Dendritic cell treated with granulocyte-macrophage colony-stimulating factor and Interleukin-4, amounts not matched to agents 40 ng/mL and 50 ng/mL, for 4 days (primary cell): Measurements from ENCODE around the gene CLSTN1.

Experiments
- H3K27ac Mint-ChIP-seq: one replicate; pipeline ENCODE4 v1.8.0; 2022; ENCODE audit warnings: mild to moderate bottlenecking, mixed read lengths
- H3K27me3 Mint-ChIP-seq: one replicate; pipeline ENCODE4 v1.8.0; 2022; ENCODE audit warnings: mild to moderate bottlenecking, mixed read lengths
- H3K36me3 Mint-ChIP-seq: one replicate; pipeline ENCODE4 v1.8.0; 2022; ENCODE audit warnings: low read depth, mixed read lengths
- H3K4me1 Mint-ChIP-seq: one replicate; pipeline ENCODE4 v1.8.0; 2022; ENCODE audit warnings: low read depth, mixed read lengths
- H3K4me3 Mint-ChIP-seq: one replicate; pipeline ENCODE4 v1.8.0; 2022; ENCODE audit warnings: mild to moderate bottlenecking, moderate library complexity, mixed read lengths
- H3K9me3 Mint-ChIP-seq: one replicate; pipeline ENCODE4 v1.8.0; 2022; ENCODE audit warnings: mixed read lengths
- intact Hi-C: fragments of 100-400 bp; cut with micrococcal nuclease; formaldehyde crosslinking; loops from one replicate; pipeline ENCODE4 v1.15.0; 2022

Gene CLSTN1

DNA sequence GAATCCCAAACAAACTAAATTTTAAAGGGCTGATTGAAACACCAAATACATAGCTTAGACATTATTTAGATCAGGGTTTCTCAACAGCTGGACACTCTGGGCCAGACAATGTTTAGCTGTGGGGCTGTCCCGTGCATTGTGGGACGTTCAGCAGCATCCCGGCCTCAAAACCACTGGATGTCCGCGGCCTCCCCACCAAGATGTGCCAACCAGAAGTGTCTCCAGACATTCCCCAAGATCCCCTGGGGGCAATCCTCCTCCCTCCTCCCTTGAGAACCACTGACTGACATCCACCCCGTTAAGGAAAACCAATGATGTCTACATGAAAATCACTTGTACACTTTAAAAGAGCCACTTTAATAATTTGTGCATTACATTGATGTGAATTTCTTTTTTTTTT lies 38.4 kb downstream of the CLSTN1 start:
- no peaks in the 10 kb centered on the region for H3K27me3 Mint-ChIP-seq
- peaks cover 16% of the 10 kb centered on the region for H3K4me1 Mint-ChIP-seq
- H3K36me3 Mint-ChIP-seq: no peaks in the 10 kb centered on the region
- no peak overlapping the region for H3K27ac Mint-ChIP-seq
- H3K4me3 Mint-ChIP-seq: no peak overlapping the region
- intact Hi-C loops: no loop called here
- no peaks in the 10 kb centered on the region for H3K9me3 Mint-ChIP-seq

DNA sequence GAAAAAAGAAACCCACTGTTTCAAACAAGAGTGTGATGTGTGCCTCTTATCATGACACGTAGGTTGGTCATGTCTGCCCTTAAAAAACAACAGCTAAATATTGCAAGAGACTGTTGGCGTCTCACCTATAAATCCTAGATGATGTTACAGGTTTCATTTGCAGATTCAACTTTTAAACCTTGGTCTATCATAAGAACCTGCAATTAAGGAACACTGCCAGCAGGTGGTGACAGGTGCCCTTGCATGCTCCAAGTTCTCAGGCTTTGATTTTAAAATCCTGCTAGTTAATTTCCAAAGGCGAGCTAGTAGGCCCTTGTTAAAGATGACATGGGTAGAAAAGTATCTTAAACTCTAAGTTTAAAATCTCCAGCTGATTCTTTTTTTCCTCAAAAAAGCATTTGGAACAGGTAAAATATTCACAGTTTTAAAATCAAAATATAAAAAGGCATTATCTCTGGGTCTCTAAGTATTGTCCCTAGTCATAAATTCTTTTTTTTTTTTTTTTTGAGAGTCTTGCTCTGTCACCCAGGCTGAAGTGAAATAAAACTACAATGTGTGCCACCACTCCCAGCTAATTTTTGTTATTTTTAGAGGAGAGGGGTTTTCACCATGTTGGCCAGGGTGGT lies 39.1 kb downstream of the CLSTN1 start:
- Mint-ChIP-seq H3K4me3 (no peak overlapping the region), H3K27ac (no peak overlapping the region), H3K9me3 (no peaks in the 10 kb centered on the region), H3K36me3 (no peaks in the 10 kb centered on the region), H3K27me3 (no peaks in the 10 kb centered on the region), H3K4me1 (peaks cover 16% of the 10 kb centered on the region)
- intact Hi-C loops: loop anchor here (1.0 kb wide), 1 partner anchor 83 kb away; no protein-coding TSS in a partner anchor

DNA sequence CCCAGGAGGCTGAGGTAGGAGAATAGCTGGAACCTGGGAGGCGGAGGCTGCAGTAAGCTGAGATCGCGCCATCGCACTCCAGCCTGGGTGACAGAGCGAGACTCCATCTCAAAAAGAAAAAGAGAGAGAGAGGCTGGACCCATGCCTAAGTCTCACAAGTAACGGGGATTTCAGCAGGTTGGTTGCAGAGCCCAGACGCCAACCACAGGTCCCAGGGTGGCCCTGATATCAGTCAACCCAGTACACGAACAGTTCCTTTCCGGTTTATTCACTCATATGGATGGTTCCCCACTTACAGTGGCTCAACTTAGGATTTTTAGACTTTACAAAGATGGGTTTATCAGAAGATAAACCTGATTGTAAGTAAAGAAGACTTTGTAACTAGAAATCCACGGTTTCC lies 40.9 kb downstream of the CLSTN1 start:
- Mint-ChIP-seq H3K9me3 (no peaks in the 10 kb centered on the region), H3K4me3 (no peak overlapping the region), H3K4me1 (peaks cover 15% of the 10 kb centered on the region), H3K27ac (no peak overlapping the region), H3K27me3 (no peaks in the 10 kb centered on the region), H3K36me3 (no peaks in the 10 kb centered on the region)
- intact Hi-C loops: no loop called here

DNA sequence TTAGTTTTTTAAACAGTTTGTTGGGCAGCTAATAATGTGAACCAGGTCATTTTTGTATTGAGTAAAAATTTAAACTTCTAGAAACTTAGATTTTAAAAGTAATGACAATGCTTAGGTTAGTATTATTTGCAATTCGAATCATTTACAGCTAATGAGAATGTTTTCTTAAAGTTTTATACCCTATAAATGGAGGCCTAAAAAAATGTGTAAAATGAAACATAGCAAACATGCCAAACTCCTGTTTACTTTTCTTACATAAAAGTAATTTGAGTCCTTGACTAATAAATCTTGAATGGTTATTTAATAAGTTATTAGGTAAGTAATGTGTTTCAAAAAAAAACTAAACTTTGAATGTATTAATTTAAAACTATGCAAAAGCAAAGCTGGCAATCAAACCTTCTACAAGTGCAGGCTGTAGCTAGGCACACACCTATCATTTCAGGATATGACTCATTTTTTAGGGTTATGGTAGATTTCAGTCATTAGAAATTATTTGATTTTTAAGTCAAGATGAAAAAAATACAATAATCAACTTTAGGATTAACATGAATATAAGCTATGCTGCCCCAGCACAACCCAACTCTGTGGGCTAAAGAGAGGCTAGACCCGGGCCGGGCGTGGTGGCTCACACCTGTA lies 41.5 kb downstream of the CLSTN1 start:
- Mint-ChIP-seq H3K27me3 (no peaks in the 10 kb centered on the region), H3K4me3 (no peak overlapping the region), H3K27ac (no peak overlapping the region), H3K9me3 (no peaks in the 10 kb centered on the region), H3K36me3 (no peaks in the 10 kb centered on the region), H3K4me1 (peaks cover 8% of the 10 kb centered on the region)
- intact Hi-C loops: no loop called here

DNA sequence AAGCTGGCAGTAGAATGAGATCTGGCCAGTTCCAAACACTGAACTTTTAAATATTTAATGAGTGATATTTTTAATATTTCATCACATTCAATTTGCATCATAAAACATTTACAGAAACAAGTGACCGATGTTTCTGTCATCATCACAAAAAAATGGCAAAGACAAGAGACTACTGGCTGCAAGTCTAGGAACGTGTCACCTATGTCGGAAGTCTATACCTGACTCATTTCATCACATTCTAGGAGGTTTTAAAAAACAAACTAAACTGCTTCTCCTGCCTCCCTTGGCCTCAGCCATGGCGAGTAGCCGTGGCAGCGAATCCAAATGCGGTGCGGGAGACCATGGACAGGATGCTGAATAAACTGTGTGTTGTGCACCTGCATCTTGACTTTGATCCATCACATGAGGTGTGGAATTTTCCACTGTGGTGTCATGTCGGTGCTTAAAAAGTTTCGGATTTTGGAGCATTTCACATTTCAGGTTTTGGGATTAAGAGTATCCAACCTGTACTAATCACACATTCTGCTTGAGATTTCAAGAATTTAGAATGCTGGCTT lies 43.1 kb downstream of the CLSTN1 start:
- H3K27ac Mint-ChIP-seq: no peak overlapping the region
- intact Hi-C loops: no loop called here
- H3K4me1 Mint-ChIP-seq: no peaks in the 10 kb centered on the region
- no peaks in the 10 kb centered on the region for H3K27me3 Mint-ChIP-seq
- no peaks in the 10 kb centered on the region for H3K36me3 Mint-ChIP-seq
- no peak overlapping the region for H3K4me3 Mint-ChIP-seq
- H3K9me3 Mint-ChIP-seq: no peaks in the 10 kb centered on the region

DNA sequence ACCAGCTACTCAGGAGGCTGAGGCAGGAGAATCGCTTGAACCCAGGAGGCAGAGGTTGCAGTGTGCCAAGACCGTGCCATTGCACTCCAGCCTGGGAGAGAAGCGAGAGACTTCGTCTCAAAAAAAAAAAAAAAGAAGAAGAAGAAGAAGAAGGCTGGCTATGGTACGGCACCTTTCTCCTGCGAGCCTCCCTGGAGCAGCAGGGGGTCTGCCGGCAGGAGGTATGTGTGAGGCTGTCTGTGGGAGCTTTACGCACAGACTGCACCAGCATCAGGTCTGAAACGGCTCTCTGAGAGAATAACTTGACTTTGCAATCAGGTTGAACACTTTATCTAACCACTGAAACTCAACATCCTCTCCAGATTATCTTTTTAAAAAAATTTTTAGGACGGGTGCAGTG lies 44.9 kb downstream of the CLSTN1 start:
- H3K27me3 Mint-ChIP-seq: no peaks in the 10 kb centered on the region
- H3K27ac Mint-ChIP-seq: no peak overlapping the region
- no peak overlapping the region for H3K4me3 Mint-ChIP-seq
- no peaks in the 10 kb centered on the region for H3K36me3 Mint-ChIP-seq
- H3K4me1 Mint-ChIP-seq: peaks cover 10% of the 10 kb centered on the region
- H3K9me3 Mint-ChIP-seq: no peaks in the 10 kb centered on the region
- intact Hi-C loops: no loop called here

DNA sequence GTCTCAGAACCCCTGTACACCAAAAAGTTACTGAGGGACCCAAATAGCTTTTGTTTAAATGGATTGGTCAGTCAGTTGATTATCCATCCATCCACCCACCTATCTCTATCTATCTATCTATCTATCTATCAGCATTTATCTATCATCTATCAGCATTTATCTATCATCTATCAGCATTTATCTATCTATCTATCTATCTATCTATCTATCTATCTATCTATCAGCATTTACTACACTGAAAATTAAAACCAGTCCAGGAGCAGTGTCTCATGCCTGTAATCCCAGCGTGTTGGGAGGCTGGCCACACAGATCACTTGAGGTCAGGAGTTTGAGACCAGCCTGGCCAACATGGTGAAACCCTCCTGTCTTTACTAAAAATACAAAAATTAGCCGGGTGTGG lies 47.1 kb downstream of the CLSTN1 start:
- Mint-ChIP-seq H3K27ac (no peak overlapping the region), H3K4me3 (no peak overlapping the region), H3K9me3 (no peaks in the 10 kb centered on the region), H3K4me1 (peaks cover 10% of the 10 kb centered on the region), H3K36me3 (peaks cover 17% of the 10 kb centered on the region), H3K27me3 (no peaks in the 10 kb centered on the region)
- intact Hi-C loops: no loop called here

DNA sequence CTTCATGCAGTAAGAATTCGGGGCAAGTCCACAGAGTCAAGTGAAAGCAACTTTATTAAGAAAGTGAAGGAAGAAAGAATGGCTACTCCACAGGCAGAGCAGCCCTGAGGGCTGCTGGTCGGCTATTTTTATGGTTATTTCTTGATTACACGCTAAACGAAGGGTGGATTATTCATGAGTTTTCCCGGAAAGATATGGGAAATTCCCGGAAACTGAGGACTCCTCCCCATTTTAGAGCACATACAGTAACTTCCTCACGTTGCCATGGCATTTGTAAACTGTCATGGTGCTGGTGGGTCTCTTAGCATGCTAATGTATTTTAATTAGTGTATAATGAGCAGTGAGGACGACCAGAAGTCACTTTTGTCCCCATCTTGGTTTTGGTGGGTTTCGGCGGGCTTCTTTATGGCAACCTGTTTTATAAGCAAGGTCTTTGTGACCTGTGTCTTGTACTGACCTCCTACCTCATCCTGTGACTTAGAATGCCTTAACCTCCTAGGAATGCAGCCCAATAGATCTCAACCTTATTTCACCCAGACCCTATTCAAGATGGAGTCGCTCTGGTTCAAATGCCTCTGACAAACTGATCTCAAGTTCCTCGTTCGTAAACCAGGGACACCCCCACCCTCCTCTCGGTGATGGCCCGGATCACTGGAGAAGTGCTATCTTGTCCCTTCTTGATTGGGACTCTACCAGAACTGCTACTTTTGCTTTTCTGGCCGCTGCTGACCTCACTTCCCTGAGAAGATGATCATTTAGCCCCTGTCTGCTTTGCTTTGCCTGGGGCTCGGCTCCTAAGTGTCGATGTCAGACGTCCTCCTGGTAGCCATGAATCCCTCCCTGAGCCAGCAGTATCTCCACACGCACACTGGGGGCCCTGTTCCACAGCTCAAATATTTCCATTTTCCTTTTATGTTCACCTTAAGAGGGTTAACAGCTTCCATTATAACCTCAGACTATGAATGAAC lies 48.8 kb downstream of the CLSTN1 start:
- Mint-ChIP-seq H3K4me3 (no peak overlapping the region), H3K4me1 (peaks cover 10% of the 10 kb centered on the region), H3K27me3 (no peaks in the 10 kb centered on the region), H3K27ac (peak overlapping the region; percentile 1), H3K36me3 (peaks cover 28% of the 10 kb centered on the region), H3K9me3 (no peaks in the 10 kb centered on the region)
- intact Hi-C loops: no loop called here

DNA sequence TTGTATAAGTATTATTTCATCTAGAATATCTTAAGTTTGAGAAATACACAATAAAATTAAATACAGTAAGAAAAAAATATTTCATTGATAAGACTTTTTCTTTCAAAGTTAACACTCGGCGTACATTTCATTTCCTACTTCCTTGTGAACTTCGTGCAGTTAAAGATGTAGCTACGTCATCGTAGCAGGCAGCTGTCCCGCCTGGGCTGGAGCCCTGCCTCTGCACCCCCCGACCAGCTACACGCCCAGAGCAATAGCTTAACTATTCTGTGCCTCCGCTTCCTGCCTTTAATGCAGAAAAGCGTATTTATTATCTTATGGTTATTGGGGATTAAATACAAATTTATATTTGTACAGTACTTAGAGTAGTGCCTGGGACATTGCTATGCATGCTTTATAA lies 53.5 kb downstream of the CLSTN1 start:
- Mint-ChIP-seq H3K9me3 (no peaks in the 10 kb centered on the region), H3K27ac (no peak overlapping the region), H3K4me3 (no peak overlapping the region), H3K4me1 (peaks cover 16% of the 10 kb centered on the region), H3K36me3 (peaks cover 35% of the 10 kb centered on the region), H3K27me3 (no peaks in the 10 kb centered on the region)
- intact Hi-C loops: no loop called here

DNA sequence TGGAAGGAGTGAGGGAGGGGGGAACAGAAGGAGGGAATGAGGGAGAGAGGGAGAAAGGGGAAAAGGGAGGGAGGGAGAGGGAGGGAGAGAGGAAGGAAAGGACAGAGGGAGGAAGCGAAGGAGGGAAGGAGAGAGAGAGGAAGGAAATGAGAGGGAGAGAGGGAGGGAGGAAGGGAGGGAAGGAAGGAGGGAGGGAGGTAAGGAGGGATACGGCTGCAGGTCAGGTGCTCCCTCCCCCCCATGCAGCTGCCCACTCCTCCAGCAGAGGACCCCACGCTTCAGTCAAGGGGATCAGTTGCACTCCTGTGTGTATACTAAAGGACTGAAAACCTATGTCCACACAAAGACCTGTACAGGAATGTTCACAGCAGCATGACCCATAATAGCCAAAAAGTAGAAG lies 54.8 kb downstream of the CLSTN1 start:
- peaks cover 36% of the 10 kb centered on the region for H3K36me3 Mint-ChIP-seq
- no peaks in the 10 kb centered on the region for H3K9me3 Mint-ChIP-seq
- intact Hi-C loops: no loop called here
- no peak overlapping the region for H3K4me3 Mint-ChIP-seq
- peaks cover 13% of the 10 kb centered on the region for H3K4me1 Mint-ChIP-seq
- H3K27ac Mint-ChIP-seq: no peak overlapping the region
- no peaks in the 10 kb centered on the region for H3K27me3 Mint-ChIP-seq

DNA sequence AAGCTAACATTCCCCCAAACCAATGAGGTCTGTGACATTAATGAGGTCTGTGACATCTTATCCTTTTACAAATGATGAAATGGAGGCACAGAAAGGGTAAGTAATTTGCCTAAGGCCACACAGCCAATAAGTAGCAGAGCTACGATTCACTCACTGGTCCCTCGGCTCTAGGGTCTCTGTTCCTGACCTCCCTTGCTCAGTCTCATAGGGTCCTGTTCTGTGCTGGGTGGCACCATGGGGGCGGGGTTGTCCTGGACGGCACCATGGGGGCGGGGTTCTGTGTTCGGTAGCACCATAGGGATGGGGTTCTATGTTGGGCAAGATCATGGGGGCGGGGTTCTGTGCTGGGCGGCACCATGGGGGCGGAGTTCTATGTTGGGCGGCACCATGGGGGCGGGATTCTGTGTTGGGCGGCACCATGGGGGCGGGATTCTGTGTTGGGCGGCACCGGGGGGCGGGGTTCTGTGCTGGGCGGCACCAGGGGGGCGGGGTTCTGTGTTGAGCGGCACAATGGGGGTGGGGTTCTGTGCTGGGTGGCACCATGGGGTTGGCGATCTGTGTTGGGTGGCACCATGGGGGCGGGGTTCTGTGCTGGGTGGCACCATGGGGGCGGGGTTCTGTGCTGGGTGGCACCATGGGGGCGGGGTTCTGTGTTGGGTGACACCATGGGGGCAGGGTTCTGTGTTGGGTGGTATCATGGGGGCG lies 55.6 kb downstream of the CLSTN1 start:
- Mint-ChIP-seq H3K27me3 (no peaks in the 10 kb centered on the region), H3K4me3 (no peak overlapping the region), H3K36me3 (peaks cover 42% of the 10 kb centered on the region), H3K27ac (no peak overlapping the region), H3K4me1 (peaks cover 18% of the 10 kb centered on the region), H3K9me3 (no peaks in the 10 kb centered on the region)
- intact Hi-C loops: no loop called here

DNA sequence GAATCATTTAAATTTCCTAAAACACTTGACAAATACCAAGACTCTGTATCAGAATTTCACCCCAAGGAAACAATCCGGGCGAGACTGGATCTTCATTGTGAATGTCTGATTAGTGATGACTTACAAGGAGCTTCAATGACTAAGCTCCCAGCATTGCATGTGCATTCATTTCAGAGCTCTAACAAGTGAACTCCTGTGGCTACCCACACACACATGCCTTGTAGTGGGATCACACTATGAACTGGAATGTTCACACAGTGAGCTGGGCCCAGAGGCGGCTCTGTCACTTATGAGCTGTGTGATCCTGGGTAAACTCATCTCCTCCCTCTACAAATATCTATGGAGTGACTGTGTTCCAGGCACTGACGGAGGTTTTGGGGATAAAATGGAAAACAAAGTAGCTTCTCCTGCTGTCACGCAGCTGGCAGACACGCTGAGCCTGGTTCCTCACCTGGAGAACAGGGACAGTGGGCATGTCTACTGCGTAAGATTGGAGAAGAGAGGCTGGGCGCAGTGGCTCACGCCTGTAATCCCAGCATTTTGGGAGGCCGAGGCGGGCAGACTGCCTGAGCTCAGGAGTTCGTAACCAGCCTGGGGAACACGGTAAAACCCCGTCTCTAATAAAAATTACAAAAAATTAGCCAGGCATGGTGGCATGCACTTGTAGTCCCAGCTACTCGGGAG lies 56.9 kb downstream of the CLSTN1 start:
- H3K4me3 Mint-ChIP-seq: no peak overlapping the region
- no peaks in the 10 kb centered on the region for H3K9me3 Mint-ChIP-seq
- intact Hi-C loops: no loop called here
- no peak overlapping the region for H3K27ac Mint-ChIP-seq
- H3K27me3 Mint-ChIP-seq: no peaks in the 10 kb centered on the region
- H3K36me3 Mint-ChIP-seq: peaks cover 42% of the 10 kb centered on the region
- H3K4me1 Mint-ChIP-seq: peaks cover 25% of the 10 kb centered on the region

DNA sequence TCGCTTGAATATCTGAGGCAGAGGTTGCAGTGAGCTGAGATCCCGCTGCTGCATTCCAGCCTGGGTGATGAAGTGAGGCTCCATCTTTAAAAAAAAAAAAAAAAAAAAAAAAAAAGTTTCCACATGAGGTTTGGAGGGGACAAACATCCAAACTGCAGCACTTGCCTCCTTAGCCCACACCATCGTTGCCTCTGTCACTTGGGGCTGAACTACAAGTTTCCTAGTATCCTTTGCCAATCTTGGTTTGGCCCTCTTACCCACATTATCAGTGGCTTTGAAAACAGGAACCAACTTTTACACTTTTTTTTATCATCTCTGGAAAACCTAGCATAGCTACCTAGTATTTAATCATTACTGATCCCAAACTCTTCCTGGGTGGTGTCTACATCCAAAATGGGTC lies 59.2 kb downstream of the CLSTN1 start:
- H3K4me3 Mint-ChIP-seq: no peak overlapping the region
- H3K4me1 Mint-ChIP-seq: peaks cover 44% of the 10 kb centered on the region
- no peaks in the 10 kb centered on the region for H3K27me3 Mint-ChIP-seq
- H3K27ac Mint-ChIP-seq: no peak overlapping the region
- no peaks in the 10 kb centered on the region for H3K9me3 Mint-ChIP-seq
- H3K36me3 Mint-ChIP-seq: peaks cover 31% of the 10 kb centered on the region
- intact Hi-C loops: no loop called here
